Body of pancreas (tissue), 4 donors: Measurements from ENCODE around the gene TENM4.

Experiments
- CTCF ChIP-seq, 7 experiments: fragments of 450-650 bp in 4 of 7; fragments of 200-600 bp in 3 of 7; sonication (generic) in 3 of 7; IDR thresholded peaks; one replicate each; pipeline ENCODE4 v1.5.1; 2016 to 2019; ENCODE audit warnings: antibody characterized with exemption in 7 of 7
- POLR2A ChIP-seq, 3 donors: fragments of 450-650 bp; IDR thresholded peaks; one replicate each; pipeline ENCODE4 v1.6.1; 2016; ENCODE audit warnings: antibody characterized with exemption in 3 of 3, mild to moderate bottlenecking in 2 of 3

DNA sequence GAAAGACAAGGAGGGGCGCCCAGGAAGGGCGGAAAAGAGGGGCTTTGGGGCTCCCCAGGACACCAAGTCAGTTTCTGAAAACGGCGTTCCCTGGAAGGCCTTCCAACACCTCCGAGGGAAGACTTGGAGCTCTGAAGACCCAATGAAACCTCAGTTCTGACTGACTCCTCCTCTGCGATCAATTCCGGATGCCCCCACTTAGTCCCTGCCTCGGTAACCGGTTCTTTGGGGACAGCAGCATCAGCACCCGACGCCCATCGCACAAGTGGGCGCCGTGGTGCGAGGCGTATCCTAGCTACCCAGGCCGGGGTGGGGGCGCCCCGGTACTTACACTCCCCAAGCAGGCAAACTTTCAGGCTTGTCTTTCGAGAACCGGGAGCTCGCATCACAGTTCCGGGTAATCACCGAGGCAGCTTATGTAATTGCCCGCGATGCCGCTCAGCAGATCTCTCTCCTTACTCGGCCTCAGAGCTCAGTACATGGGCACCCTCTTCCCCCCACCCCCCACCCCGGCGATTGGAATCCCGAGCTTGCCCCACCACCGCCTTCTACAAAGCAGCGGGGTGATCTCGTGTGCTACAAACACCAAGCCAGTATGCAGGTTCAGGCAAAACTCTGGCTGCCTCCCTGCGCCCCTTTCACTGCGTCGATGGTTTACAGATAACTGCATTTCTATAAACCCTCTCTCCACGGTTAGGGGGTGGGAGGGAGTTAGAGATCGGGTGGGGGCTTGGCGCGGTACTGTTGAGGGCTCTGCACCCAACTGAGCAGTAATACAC is 2.0 kb downstream of the TENM4 start:
- TF ChIP-seq POLR2A (IDR thresholded peaks at IDR 0.05) (no peak), CTCF (IDR thresholded peaks at IDR 0.05) (no peak)
